Measurements from ENCODE around the gene GASK1A.

- TF ChIP-seq CTCF (IDR thresholded peaks at IDR 0.05) (no peak), POLR2AphosphoS5 (IDR thresholded peaks at IDR 0.05; ENCODE audit: low read depth, low read length) (no peak), TCF7L2 (IDR thresholded peaks at IDR 0.05; ENCODE audit: low read depth, low read length) (no peak), REST (IDR thresholded peaks at IDR 0.05; ENCODE audit: insufficient read depth in 1 of 2, low read depth in 2 of 2, low read length in 1 of 2) (no peak), SIN3A (IDR thresholded peaks at IDR 0.05; ENCODE audit: borderline replicate concordance, insufficient read depth, low read depth, low read length) (no peak)
Measured at GRCh38 chr3:42988566-42988965, 9.5 kb downstream of the GASK1A start.
